GM23338 (cell line): Measurements from ENCODE around the gene ENOPH1. TPM values are rescaled to one million over a fixed set of nuclear protein-coding genes. Genes with fewer than 3 reads are reported as not detected.

Source experiments
- ATAC-seq: fragments of 200-7000 bp; cut with Tn5 transposase; 3 replicates; pipeline ENCODE4 v1.9.1; 2020
- DNase-seq: peaks from one replicate; pipeline ENCODE4 v3.0.0-alpha.2; 2015; ENCODE audit warnings: low spot score
- H2AFZ ChIP-seq: fragments of 200-600 bp; sonication (generic); 2 replicates; pipeline ENCODE4 v1.8.0; 2016; ENCODE audit warnings: antibody characterized with exemption, mild to moderate bottlenecking, moderate library complexity
- H3F3A ChIP-seq: fragments of 200-600 bp; sonication (generic); replicated peaks from 2 replicates; pipeline ENCODE4 v1.8.0; 2017; ENCODE audit warnings: antibody characterized with exemption, mixed run types, low read depth
- H3K27ac ChIP-seq: fragments of 200-600 bp; sonication (generic); 2 replicates; pipeline ENCODE4 v1.6.1; 2016; ENCODE audit warnings: low read depth
- H3K27me3 ChIP-seq: fragments of 200-600 bp; sonication (generic); 2 replicates; pipeline ENCODE4 v1.8.0; 2016; ENCODE audit warnings: mild to moderate bottlenecking, mixed run types, moderate library complexity; ENCODE audit not compliant: insufficient read depth
- H3K36me3 ChIP-seq: fragments of 200-600 bp; sonication (generic); 2 replicates; pipeline ENCODE4 v1.8.0; 2016; ENCODE audit warnings: mild to moderate bottlenecking; ENCODE audit not compliant: insufficient read depth
- H3K4me1 ChIP-seq: fragments of 200-600 bp; sonication (generic); 2 replicates; pipeline ENCODE4 v1.8.0; 2016; ENCODE audit warnings: mild to moderate bottlenecking, moderate library complexity; ENCODE audit not compliant: insufficient read depth
- H3K4me2 ChIP-seq: fragments of 200-600 bp; sonication (generic); 2 replicates; pipeline ENCODE4 v1.7.1; 2017; ENCODE audit warnings: mixed run types
- H3K4me3 ChIP-seq: fragments of 200-600 bp; sonication (generic); 2 replicates; pipeline ENCODE4 v1.6.1; 2016; ENCODE audit warnings: mixed run types
- H3K79me2 ChIP-seq: fragments of 200-600 bp; sonication (generic); replicated peaks from 2 replicates; pipeline ENCODE4 v1.8.0; 2017; ENCODE audit warnings: mild to moderate bottlenecking; ENCODE audit not compliant: insufficient read depth
- H3K9me2 ChIP-seq: fragments of 200-600 bp; sonication (generic); 2 replicates; pipeline ENCODE4 v1.8.0; 2017; ENCODE audit not compliant: insufficient read depth
- H4K20me1 ChIP-seq: fragments of 200-600 bp; sonication (generic); replicated peaks from 2 replicates; pipeline ENCODE4 v1.8.0; 2017; ENCODE audit warnings: mild to moderate bottlenecking; ENCODE audit not compliant: insufficient read depth
- H3K27ac Mint-ChIP-seq: 2 replicates; pipeline ENCODE4 v1.8.0; 2020; ENCODE audit warnings: inconsistent platforms, mild to moderate bottlenecking, moderate library complexity, mixed read lengths
- H3K27me3 Mint-ChIP-seq: 3 replicates; pipeline ENCODE4 v1.8.0; 2022; ENCODE audit warnings: low read depth, mild to moderate bottlenecking, moderate library complexity, mixed read lengths, inconsistent platforms; ENCODE audit not compliant: insufficient read depth, poor library complexity
- H3K36me3 Mint-ChIP-seq: 3 replicates; pipeline ENCODE4 v1.8.0; 2021; ENCODE audit warnings: low read depth, mild to moderate bottlenecking, inconsistent platforms, moderate library complexity, mixed read lengths
- H3K4me1 Mint-ChIP-seq: 3 replicates; pipeline ENCODE4 v1.8.0; 2020; ENCODE audit warnings: mild to moderate bottlenecking, inconsistent platforms, mixed read lengths
- H3K4me3 Mint-ChIP-seq: 3 replicates; pipeline ENCODE4 v1.8.0; 2021; ENCODE audit warnings: moderate library complexity, mild to moderate bottlenecking, inconsistent platforms, mixed read lengths
- H3K9me3 Mint-ChIP-seq: 3 replicates; pipeline ENCODE4 v1.8.0; 2020; ENCODE audit warnings: moderate library complexity, mild to moderate bottlenecking, inconsistent platforms, mixed read lengths
- CREB1 ChIP-seq: fragments of 250-450 bp; sonication (Bioruptor Pico); IDR thresholded peaks from 2 replicates; pipeline ENCODE4 v1.5.0; 2020; ENCODE audit warnings: low read depth, mild to moderate bottlenecking, moderate library complexity
- POLR2AphosphoS5 ChIP-seq: IDR thresholded peaks from 2 replicates; pipeline ENCODE4 v1.6.1; 2016; ENCODE audit warnings: antibody characterized with exemption, low read depth
- STAT1 ChIP-seq: IDR thresholded peaks from one replicate; pipeline ENCODE4 v1.6.1; 2016; ENCODE audit warnings: antibody characterized with exemption; ENCODE audit not compliant: unreplicated experiment
- ZNF114 ChIP-seq: fragments of 250-450 bp; sonication (Bioruptor Pico); IDR thresholded peaks from 2 replicates; pipeline ENCODE4 v1.5.0; 2020; ENCODE audit warnings: mild to moderate bottlenecking, moderate library complexity
- ZNF331 ChIP-seq: fragments of 250-450 bp; sonication (Bioruptor Pico); IDR thresholded peaks from 2 replicates; pipeline ENCODE4 v1.5.0; 2020; ENCODE audit warnings: low read depth, mild to moderate bottlenecking, moderate library complexity
- polyA plus RNA-seq: library from polyadenylated mRNA; unstranded; fragments of >200 nt; fragmentation: Nextera tagmentation; extraction: Ambion mirVana; gene quantifications from 2 replicates; pipeline ENCODE4 v1.2.1, GENCODE V29; 2016
- total RNA-seq: library from RNA; depleted of rRNA; stranded (reverse); fragments of >200 nt; shearing (Covaris generic); gene quantifications from 2 replicates; pipeline ENCODE4 v1.2.3, GENCODE V29; 2014
- TF ChIP-seq, protein P1 (sequence below), 2 experiments: fragments of 200-600 bp in 1 of 2; sonication (generic) in 1 of 2; conservative IDR thresholded peaks; 2 replicates each; pipeline versions ENCODE4 v1.5.1 to v1.6.1; 2016 to 2017; ENCODE audit warnings: antibody characterized with exemption in 2 of 2, low read depth in 2 of 2, mild to moderate bottlenecking in 2 of 2, moderate library complexity in 1 of 2
- TF ChIP-seq, protein P2 (sequence below): IDR thresholded peaks from 2 replicates; pipeline ENCODE4 v1.6.1; 2016; ENCODE audit warnings: antibody characterized with exemption
- TF ChIP-seq, protein P3 (sequence below): fragments of 250-450 bp; sonication (Bioruptor Pico); IDR thresholded peaks from 2 replicates; pipeline ENCODE4 v1.5.0; 2020; ENCODE audit warnings: mild to moderate bottlenecking, moderate library complexity
- TF ChIP-seq, protein P4 (sequence below): IDR thresholded peaks from one replicate; pipeline ENCODE4 v1.6.1; 2018; ENCODE audit warnings: antibody characterized with exemption; ENCODE audit not compliant: unreplicated experiment

The ENOPH1 gene
- total and polyA plus RNA-seq, 2 experiments from 2014 or later = 105 to 146 TPM

DNA sequence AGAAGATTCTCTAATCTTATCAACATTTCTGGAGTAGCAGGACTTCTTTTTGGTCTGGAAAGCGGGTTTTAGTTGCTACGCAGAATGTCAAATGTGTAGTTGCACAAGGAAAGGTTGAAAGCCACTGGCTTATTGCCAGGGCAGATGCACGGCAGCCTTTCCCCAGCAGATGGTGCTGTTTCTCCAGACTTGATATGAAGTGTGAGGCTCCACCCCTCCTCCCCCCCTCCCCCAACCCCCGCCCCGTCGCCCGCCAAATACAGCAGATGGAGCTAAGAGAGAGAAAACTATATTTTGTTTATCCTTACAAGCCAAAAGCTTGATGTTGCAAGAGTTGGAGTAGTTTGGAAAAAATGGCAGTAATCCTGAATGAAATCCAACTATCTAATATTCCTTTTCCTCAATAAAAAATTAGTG lies 32.0 kb downstream of the ENOPH1 start:
- Histone ChIP-seq H3K27ac (peak overlapping the region; percentile 71; the same call in 1 of the 2 replicates), H3K4me2 (no peak overlapping the region), H3K36me3 (peaks cover 20% of the 10 kb centered on the region), H4K20me1 (peaks cover 12% of the 10 kb centered on the region), H3K4me3 (no peak overlapping the region), H3F3A (peaks cover 7% of the 10 kb centered on the region; the same call in 1 of the 2 replicates), H3K4me1 (no peaks in the 10 kb centered on the region), H3K27me3 (no peaks in the 10 kb centered on the region), H3K79me2 (0 out of 2 replicates have a peak, but pooled peaks cover under 1% of the 10 kb centered on the region), H3K9me2 (no peaks in the 10 kb centered on the region), H2AFZ (no peak overlapping the region)
- peaks cover 49% of the 10 kb centered on the region for H3K36me3 Mint-ChIP-seq
- H3K9me3 Mint-ChIP-seq = no peaks in the 10 kb centered on the region; the same call in 2 of the 3 replicates
- ATAC-seq = peak; percentile 92
- peak; percentile 92 for DNase-seq
- H3K4me1 Mint-ChIP-seq = no peaks in the 10 kb centered on the region
- no peak for TF ChIP-seq POLR2AphosphoS5
- TF ChIP-seq, protein P1, sequence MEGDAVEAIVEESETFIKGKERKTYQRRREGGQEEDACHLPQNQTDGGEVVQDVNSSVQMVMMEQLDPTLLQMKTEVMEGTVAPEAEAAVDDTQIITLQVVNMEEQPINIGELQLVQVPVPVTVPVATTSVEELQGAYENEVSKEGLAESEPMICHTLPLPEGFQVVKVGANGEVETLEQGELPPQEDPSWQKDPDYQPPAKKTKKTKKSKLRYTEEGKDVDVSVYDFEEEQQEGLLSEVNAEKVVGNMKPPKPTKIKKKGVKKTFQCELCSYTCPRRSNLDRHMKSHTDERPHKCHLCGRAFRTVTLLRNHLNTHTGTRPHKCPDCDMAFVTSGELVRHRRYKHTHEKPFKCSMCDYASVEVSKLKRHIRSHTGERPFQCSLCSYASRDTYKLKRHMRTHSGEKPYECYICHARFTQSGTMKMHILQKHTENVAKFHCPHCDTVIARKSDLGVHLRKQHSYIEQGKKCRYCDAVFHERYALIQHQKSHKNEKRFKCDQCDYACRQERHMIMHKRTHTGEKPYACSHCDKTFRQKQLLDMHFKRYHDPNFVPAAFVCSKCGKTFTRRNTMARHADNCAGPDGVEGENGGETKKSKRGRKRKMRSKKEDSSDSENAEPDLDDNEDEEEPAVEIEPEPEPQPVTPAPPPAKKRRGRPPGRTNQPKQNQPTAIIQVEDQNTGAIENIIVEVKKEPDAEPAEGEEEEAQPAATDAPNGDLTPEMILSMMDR (conservative IDR thresholded peaks at IDR 0.05; ENCODE audit: low read depth in 2 of 2) = peak; percentile 53 to 83
- no peak overlapping the region for H3K4me3 Mint-ChIP-seq
- H3K27me3 Mint-ChIP-seq = peaks cover 7% of the 10 kb centered on the region
- H3K27ac Mint-ChIP-seq = no peak overlapping the region

DNA sequence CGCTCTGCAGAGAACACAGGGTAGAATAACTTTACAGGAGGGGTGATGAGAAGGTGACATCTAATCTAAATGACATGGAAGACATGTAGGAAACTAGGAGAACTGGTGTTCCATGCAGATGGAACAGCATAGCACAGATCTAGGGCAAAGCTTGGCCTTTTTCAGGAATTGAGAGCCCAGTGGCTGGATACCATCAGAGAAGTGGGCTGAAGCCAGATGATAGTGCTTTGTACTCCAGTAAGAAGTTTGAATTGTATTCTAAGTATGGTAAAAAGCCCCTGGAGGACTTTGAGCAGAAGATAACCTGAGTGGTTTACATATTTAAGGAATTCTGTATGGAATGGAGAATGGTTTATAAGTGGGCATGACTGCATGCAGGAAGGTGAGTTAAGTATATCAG lies 32.8 kb downstream of the ENOPH1 start:
- Histone ChIP-seq H3K36me3 (peaks cover 14% of the 10 kb centered on the region), H3K27me3 (no peaks in the 10 kb centered on the region), H3K9me2 (no peaks in the 10 kb centered on the region), H3K4me2 (no peak overlapping the region), H3K27ac (0 out of 2 replicates have a peak overlapping the region, but pooled peaks have one; percentile 42), H4K20me1 (peaks cover 12% of the 10 kb centered on the region), H3K79me2 (no peaks in the 10 kb centered on the region), H3K4me1 (no peaks in the 10 kb centered on the region), H2AFZ (no peak overlapping the region), H3F3A (peaks cover 7% of the 10 kb centered on the region; the same call in 1 of the 2 replicates), H3K4me3 (no peak overlapping the region)
- DNase-seq = no peak
- Mint-ChIP-seq H3K27me3 (peaks cover 4% of the 10 kb centered on the region), H3K4me1 (no peaks in the 10 kb centered on the region), H3K36me3 (peaks cover 49% of the 10 kb centered on the region), H3K4me3 (no peak overlapping the region), H3K9me3 (peaks cover 3% of the 10 kb centered on the region; the same call in 2 of the 3 replicates), H3K27ac (no peak overlapping the region)
- no peak for ATAC-seq
- no peak for TF ChIP-seq CREB1 (CRISPR knock-in tag)
- TF ChIP-seq, protein P2, sequence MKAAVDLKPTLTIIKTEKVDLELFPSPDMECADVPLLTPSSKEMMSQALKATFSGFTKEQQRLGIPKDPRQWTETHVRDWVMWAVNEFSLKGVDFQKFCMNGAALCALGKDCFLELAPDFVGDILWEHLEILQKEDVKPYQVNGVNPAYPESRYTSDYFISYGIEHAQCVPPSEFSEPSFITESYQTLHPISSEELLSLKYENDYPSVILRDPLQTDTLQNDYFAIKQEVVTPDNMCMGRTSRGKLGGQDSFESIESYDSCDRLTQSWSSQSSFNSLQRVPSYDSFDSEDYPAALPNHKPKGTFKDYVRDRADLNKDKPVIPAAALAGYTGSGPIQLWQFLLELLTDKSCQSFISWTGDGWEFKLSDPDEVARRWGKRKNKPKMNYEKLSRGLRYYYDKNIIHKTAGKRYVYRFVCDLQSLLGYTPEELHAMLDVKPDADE = no peak
- TF ChIP-seq, protein P3, sequence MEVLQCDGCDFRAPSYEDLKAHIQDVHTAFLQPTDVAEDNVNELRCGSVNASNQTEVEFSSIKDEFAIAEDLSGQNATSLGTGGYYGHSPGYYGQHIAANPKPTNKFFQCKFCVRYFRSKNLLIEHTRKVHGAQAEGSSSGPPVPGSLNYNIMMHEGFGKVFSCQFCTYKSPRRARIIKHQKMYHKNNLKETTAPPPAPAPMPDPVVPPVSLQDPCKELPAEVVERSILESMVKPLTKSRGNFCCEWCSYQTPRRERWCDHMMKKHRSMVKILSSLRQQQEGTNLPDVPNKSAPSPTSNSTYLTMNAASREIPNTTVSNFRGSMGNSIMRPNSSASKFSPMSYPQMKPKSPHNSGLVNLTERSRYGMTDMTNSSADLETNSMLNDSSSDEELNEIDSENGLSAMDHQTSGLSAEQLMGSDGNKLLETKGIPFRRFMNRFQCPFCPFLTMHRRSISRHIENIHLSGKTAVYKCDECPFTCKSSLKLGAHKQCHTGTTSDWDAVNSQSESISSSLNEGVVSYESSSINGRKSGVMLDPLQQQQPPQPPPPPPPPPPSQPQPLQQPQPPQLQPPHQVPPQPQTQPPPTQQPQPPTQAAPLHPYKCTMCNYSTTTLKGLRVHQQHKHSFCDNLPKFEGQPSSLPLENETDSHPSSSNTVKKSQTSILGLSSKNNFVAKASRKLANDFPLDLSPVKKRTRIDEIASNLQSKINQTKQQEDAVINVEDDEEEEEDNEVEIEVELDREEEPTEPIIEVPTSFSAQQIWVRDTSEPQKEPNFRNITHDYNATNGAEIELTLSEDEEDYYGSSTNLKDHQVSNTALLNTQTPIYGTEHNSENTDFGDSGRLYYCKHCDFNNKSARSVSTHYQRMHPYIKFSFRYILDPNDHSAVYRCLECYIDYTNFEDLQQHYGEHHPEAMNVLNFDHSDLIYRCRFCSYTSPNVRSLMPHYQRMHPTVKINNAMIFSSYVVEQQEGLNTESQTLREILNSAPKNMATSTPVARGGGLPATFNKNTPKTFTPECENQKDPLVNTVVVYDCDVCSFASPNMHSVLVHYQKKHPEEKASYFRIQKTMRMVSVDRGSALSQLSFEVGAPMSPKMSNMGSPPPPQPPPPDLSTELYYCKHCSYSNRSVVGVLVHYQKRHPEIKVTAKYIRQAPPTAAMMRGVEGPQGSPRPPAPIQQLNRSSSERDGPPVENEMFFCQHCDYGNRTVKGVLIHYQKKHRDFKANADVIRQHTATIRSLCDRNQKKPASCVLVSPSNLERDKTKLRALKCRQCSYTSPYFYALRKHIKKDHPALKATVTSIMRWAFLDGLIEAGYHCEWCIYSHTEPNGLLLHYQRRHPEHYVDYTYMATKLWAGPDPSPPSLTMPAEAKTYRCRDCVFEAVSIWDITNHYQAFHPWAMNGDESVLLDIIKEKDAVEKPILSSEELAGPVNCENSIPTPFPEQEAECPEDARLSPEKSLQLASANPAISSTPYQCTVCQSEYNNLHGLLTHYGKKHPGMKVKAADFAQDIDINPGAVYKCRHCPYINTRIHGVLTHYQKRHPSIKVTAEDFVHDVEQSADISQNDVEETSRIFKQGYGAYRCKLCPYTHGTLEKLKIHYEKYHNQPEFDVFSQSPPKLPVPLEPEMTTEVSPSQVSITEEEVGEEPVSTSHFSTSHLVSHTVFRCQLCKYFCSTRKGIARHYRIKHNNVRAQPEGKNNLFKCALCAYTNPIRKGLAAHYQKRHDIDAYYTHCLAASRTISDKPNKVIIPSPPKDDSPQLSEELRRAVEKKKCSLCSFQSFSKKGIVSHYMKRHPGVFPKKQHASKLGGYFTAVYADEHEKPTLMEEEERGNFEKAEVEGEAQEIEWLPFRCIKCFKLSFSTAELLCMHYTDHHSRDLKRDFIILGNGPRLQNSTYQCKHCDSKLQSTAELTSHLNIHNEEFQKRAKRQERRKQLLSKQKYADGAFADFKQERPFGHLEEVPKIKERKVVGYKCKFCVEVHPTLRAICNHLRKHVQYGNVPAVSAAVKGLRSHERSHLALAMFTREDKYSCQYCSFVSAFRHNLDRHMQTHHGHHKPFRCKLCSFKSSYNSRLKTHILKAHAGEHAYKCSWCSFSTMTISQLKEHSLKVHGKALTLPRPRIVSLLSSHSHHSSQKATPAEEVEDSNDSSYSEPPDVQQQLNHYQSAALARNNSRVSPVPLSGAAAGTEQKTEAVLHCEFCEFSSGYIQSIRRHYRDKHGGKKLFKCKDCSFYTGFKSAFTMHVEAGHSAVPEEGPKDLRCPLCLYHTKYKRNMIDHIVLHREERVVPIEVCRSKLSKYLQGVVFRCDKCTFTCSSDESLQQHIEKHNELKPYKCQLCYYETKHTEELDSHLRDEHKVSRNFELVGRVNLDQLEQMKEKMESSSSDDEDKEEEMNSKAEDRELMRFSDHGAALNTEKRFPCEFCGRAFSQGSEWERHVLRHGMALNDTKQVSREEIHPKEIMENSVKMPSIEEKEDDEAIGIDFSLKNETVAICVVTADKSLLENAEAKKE (CRISPR knock-in tag) = no peak
- no peak for TF ChIP-seq STAT1
- no peak for TF ChIP-seq ZNF331 (CRISPR knock-in tag)
- no peak for TF ChIP-seq ZNF114 (CRISPR knock-in tag)
- TF ChIP-seq, protein P4, sequence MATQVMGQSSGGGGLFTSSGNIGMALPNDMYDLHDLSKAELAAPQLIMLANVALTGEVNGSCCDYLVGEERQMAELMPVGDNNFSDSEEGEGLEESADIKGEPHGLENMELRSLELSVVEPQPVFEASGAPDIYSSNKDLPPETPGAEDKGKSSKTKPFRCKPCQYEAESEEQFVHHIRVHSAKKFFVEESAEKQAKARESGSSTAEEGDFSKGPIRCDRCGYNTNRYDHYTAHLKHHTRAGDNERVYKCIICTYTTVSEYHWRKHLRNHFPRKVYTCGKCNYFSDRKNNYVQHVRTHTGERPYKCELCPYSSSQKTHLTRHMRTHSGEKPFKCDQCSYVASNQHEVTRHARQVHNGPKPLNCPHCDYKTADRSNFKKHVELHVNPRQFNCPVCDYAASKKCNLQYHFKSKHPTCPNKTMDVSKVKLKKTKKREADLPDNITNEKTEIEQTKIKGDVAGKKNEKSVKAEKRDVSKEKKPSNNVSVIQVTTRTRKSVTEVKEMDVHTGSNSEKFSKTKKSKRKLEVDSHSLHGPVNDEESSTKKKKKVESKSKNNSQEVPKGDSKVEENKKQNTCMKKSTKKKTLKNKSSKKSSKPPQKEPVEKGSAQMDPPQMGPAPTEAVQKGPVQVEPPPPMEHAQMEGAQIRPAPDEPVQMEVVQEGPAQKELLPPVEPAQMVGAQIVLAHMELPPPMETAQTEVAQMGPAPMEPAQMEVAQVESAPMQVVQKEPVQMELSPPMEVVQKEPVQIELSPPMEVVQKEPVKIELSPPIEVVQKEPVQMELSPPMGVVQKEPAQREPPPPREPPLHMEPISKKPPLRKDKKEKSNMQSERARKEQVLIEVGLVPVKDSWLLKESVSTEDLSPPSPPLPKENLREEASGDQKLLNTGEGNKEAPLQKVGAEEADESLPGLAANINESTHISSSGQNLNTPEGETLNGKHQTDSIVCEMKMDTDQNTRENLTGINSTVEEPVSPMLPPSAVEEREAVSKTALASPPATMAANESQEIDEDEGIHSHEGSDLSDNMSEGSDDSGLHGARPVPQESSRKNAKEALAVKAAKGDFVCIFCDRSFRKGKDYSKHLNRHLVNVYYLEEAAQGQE = no peak
